Measurements from ENCODE around the gene PPIA.

Gene PPIA

DNA sequence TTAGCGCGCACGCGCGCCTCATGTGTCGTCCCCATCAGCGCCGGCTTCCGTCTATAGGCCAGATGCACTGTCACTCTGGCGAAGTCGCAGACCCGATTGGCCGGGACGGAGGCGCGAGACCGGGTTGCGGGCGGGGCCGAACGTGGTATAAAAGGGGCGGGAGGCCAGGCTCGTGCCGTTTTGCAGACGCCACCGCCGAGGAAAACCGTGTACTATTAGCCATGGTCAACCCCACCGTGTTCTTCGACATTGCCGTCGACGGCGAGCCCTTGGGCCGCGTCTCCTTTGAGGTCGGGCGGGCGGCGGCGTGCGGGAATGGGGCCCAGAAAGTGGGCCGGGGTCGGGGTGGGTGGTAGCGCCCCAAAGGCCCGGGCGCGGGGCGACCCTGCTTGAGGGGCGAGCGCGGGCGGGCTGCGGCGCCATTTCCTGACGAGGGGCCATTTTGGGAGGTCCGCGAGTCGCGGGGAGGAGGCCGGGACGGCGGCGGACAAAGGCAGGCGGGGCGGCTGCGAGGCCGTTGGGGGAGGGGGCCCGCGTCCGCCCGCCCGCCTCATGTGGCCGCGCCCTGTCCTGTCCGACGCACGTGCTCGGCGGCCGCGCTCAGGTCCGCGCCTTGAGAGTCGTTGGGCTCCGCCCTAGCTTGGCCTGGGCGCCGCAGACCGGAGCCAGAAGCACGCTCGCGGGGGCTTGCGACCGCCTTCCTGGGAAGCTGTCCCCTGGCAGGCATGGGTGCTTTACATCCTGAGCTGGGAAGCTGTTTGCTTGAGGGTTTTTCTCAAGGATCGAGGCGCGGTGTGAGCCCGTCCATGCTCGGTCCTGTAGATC, at the start of gene PPIA:
Gene PPIA, plus strand, starts transcription at position 178 of the 825 bp plus-strand sequence. Its CDS starts 44 bp downstream, at position 222.
- peak; percentile 99 for DNase-seq (ENCODE audit: low spot score)

DNA sequence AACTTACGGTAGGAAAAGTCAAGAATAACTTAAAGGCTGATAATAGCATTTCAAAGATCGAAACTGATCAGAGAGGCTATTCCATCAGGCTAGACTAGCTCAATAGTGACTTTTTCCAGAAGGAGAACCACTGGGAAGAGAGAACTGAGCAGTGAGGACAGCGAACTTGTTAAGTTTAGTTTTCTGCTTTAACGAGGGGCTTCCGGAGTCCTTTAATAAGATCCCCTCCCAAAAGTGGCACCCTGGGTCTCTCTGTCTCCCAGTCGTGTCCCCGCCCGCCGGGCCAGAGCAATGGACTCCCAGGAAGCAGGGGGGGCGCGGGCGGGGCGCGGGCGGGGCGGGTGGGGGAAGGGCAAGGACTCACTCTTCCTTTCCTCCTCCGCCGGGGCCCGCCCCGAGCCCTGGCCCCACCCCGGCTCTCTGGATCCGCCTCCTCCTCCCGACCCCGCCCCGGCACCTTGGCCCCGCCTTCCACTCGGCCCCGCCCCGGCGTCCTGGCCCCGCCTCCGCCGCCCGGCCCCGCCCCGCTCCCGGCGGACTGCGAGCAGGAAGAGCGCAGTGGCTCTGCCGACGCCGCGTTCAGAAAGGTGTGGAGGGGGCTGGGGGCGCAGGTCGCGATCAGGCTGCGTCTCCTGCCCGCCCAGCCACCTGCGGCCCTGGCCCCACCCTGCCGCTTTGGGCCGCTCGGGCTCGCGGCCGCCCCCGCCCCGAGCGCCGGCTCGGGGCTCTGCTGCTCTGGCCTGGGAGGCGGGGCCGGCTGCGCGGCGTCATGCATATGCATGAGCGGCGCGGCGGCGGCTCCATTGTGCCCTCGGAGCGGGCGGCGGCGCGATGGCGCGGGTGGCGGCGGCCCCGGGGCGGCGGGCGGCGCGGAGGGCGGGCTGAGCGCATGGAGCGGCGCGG, 48.2 kb upstream of the PPIA start, which contains the start of gene ZMIZ2:
Gene ZMIZ2, plus strand, starts transcription at position 803 of the 903 bp plus-strand sequence. CDS start 7,403 bp downstream, outside the sequence.
- peak; percentile 91 for DNase-seq (ENCODE audit: low spot score)

DNA sequence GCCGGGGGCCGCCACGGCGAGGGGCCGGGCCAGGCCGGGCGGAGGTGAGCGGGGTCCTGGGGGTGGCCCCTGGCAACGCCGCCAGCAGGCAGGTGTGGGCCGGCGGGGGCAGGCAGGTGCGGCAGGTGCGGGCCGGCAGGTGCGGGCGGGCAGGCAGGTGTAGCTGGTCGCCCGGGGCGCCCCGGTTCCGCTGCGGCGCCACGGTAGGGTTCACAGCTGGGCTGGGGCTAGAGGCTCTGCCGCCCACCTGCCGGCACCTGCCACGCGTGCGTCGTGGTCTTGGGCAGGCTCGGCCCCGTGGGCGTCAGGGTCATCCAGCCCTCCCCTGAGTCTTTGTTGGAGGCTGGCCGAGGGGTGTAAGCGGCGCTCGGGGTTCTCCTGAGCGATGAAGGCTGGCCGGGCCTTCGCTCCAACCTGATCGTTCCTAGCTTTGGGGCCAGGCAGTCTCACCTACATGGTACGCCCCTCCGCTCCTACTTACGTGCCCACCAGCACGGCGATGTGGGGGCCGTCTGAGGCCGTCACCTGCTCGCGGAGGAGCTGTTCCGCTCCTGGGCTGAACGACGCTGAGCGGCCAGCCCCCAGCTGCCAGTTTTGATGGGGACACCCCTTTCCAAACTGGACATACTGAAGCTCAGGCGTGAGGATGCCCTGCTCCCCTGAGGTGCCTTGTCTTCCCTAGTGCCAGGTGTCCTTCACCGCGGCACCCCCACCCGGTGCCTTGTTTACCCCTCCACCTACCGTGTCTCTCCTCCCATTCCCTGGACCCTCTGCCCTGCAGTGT, 47.3 kb upstream of the PPIA start:
- DNase-seq (ENCODE audit: low spot score), result no peak

DNA sequence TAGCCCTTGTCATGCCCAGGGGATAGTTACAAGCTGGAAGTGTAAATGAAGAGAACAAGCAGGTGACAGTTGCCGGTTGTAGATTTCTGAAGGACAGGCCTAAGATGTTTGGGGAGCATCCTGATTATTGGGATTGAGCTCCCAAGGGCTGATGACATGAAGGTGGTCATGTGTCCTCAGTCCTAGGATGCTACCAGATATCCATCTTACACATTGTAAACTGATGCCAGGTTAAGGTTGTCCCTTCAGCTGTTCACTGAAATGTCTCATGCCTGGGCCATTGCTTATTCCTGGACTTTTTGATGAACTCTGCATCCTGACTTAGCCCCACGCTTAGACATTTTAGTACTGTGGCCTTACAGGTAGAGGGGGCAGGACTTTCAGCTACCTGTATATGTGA, 46.5 kb upstream of the PPIA start:
- DNase-seq (ENCODE audit: low spot score), result no peak

DNA sequence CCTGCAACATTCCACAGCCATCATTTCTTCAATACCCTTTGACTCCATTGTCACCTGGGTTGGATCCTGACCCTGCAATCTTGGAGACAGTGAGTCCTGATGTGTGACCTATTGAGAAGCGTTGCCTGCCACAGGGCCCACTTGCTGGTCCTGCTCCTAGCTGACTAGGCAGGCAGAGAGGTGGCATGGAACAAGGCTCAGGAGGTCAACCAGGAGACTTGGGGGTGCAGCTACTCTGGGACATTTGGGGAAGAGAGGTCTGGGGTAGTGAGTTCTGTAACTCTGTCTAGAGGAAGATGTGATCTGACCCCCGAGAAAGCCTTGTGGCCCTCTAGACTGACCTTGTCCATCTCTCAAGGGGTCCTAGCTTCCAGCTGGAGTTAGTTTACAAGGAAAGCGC, 46.1 kb upstream of the PPIA start:
- no peak for DNase-seq (ENCODE audit: low spot score)

DNA sequence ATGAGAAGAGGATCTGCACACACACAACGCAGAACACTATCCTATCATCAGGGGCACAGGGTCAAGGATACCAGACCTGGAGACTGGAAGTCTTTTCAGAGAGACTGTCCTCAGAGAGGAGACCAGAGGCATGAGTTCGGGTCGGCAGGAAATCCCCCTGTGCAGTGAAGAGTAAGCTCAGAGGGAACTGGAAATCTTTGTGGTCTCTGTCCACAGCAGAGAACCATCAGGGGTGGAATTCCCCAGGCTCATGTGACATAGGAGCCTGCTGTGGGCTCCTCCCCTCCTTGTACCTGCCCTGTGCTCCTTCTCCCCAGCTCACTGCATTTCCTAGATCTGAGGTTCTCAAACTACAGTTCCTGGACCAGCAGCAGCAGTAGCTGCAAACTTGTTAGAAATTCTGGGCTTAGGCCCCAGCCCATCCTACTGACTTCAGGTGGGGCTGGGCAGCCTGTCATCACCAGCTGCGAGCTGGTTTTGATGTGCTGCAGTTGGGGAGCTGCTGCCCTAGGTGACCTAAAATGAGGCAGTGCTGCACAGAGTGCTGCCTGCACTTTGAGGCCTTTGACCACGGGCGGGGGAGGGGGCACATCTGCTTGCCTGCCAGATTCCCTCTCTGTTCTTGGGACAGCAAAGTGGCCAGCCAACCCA, 45.4 kb upstream of the PPIA start:
- peak; percentile 69 for DNase-seq (ENCODE audit: low spot score)

DNA sequence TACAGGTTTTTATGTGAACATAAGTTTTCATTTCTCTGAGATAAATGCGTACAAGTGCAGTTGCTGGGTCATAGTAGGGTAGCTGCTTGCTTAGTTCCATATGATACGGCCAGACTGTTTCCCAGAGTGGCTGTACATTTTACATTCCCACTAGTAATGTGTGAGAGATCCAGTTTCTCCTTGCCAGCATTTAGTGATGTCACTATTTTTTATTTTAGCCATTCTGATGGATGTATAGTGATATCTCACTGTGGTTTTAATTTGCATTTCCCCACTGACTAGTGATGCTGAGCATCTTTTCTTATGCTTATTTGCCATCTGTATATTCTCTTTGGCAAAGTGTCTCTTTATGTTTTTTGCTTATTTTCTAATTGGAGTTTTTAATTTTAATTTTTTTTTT, 43.7 kb upstream of the PPIA start:
- DNase-seq (ENCODE audit: low spot score), result no peak

DNA sequence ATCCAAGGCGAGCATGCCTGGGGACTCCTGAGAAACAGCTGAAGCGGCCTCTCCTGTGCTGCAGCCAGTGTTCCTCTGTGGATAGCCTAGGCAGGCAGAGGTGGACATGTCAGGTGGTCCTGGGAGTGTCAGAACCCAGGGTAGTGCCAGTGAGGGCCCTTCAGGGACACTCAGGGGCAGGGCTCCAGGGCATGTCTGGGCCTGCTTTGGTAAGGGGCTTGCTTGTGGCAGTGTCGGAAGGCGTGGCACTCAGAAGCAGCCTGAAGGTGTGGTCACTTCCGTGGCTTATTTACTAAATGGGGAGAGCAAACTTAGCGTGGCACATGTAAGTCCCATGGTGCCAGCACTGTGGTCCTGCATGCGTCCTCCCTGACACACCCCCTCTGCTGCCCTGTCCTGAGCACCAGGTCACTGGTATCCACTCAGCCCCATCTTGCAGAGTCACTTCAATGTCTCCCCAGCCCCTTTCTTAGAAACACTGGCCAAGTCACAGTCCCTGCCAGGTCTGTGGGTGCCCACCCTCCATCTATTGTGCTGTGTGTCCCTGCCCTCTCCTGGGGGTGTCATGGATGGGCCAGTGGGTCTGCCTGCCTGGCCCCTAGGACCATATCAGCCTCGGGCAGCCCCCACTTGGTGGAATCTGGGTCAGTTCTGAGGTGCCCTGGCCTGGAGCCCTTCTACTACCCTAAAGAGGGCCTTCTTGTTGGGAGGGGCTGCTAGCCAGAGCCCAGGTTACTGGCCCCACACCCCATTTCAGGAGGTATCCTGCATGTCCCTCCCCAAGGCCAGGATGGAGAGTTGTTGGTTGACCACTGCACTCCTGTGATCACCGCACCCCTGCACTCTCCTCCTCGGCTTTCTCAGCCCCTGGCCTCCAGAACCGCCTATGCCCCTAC, 41.4 kb upstream of the PPIA start:
- no peak for DNase-seq (ENCODE audit: low spot score)

DNA sequence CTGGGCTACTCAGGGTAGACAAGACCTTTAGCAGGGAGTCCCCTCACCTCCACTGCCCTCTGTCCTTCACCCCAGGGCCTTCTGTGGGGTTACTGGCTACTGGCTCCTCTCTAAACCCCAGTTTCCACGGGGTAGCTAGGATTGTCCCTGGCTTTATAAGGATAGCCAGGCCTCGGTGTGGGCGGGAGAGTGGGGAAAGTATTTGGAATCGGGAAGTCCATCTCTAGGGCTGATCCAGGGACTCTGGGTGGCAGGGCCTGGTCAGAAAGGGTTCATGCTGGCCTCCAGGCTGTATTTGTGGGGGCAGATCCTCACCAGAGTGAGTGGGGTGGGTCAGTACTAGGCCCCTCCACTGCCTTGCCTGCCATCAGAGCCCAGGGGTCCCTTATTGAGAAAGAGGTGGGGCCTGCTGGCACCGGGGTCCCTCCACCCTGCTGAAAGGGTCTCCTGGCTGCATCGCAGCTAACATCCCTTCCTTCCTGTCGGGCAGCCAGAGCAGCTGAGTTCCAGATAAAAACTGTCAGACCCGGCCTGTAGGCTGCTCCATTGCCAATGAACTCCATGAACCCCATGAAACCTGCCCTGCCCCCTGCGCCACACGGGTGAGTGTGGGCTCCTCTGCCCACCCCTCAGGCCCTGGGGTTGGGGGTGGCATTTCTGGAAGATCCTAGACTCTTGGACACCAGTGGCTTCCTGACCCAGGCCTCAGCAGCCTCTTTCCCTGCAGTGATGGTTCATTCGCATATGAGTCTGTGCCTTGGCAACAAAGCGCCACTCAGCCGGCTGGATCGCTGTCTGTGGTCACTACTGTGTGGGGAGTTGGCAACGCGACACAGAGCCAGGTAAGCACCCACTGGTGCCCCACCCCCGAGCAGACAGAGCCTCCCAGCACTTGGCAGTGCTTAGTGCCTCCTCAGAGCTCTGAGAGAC, 40.5 kb upstream of the PPIA start:
- no peak for DNase-seq (ENCODE audit: low spot score)

DNA sequence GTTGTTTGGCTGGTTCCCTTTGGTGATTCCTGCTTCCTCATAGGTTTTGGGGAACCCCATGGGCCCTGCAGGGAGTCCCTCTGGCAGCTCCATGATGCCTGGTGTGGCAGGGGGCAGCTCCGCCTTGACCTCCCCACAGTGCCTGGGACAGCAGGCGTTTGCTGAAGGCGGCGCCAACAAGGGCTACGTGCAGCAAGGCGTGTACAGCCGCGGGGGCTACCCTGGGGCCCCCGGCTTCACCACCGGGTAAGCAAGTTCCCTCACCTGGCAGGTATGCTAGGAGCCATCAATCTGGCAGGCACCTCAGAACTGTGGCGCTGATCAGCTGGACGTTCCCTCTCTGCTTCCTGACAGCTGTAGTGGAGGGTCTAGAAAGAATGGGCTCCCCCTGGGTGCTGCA, 39.6 kb upstream of the PPIA start:
- DNase-seq (ENCODE audit: low spot score), result no peak

DNA sequence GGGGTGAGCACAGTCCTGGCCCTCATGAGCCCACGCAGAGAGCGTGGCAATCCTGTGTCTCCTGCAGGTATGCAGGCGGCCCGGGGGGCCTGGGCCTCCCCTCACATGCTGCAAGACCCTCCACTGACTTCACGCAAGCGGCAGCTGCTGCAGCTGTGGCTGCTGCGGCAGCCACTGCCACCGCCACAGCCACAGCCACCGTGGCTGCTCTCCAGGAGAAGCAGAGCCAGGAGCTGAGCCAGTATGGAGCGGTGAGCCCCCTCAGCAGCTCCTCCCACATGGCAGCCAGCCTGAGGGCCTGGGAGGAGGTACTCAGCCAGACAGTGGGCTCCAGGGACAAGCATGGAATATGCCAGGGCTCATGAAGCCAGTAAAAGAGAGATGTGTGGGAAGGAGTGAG, 39.2 kb upstream of the PPIA start:
- no peak for DNase-seq (ENCODE audit: low spot score)

DNA sequence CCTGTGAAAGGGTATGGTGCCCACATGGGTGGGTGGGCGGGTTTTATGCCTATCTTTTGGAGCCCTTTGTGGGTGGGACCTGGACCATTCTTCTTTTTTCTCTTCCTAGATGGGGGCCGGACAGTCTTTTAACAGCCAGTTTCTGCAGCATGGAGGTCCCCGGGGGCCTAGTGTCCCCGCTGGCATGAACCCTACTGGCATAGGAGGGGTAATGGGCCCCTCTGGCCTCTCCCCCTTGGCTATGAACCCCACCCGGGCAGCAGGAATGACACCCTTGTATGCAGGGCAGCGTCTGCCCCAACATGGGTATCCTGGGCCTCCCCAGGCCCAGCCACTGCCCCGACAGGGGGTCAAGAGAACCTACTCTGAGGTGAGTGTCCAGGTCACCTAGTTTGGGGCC, 38.7 kb upstream of the PPIA start:
- DNase-seq (ENCODE audit: low spot score), result no peak

DNA sequence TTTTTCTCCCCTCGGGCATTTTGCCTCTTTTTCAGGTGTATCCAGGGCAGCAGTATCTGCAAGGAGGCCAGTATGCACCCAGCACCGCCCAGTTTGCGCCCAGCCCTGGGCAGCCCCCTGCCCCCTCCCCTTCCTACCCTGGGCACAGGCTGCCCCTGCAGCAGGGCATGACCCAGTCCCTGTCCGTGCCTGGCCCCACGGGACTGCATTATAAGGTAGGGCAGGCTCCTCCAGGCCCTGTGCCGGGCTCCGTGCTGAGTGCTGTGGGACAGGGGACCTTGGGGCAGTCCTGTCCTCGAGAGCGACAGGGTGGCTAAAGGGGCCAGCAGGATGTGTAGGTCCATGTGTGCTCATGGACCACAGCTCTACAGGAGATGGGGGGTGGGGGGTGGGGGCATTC, 37.2 kb upstream of the PPIA start:
- no peak for DNase-seq (ENCODE audit: low spot score)

DNA sequence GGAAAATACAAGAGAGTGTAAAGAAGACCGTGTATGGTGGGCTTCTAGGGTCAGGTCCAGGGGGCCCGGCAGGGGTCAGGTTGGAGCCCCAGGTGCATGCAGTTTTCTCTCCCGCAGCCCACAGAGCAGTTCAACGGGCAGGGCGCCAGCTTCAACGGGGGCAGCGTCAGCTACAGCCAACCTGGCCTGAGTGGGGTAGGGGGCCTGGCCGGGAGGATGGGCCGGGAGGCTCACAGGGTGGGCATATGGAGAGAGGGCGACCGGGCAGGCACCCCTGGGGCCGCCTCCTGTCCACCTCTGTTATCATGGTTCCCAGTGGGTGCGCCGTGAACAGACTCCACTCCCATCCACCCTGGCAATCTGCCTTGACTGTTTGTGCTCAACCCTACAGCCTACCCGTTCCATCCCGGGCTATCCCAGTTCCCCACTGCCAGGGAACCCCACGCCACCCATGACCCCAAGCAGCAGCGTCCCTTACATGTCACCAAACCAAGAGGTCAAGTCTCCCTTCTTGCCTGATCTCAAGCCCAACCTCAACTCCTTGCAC, 36.4 kb upstream of the PPIA start:
- DNase-seq (ENCODE audit: low spot score), result no peak

DNA sequence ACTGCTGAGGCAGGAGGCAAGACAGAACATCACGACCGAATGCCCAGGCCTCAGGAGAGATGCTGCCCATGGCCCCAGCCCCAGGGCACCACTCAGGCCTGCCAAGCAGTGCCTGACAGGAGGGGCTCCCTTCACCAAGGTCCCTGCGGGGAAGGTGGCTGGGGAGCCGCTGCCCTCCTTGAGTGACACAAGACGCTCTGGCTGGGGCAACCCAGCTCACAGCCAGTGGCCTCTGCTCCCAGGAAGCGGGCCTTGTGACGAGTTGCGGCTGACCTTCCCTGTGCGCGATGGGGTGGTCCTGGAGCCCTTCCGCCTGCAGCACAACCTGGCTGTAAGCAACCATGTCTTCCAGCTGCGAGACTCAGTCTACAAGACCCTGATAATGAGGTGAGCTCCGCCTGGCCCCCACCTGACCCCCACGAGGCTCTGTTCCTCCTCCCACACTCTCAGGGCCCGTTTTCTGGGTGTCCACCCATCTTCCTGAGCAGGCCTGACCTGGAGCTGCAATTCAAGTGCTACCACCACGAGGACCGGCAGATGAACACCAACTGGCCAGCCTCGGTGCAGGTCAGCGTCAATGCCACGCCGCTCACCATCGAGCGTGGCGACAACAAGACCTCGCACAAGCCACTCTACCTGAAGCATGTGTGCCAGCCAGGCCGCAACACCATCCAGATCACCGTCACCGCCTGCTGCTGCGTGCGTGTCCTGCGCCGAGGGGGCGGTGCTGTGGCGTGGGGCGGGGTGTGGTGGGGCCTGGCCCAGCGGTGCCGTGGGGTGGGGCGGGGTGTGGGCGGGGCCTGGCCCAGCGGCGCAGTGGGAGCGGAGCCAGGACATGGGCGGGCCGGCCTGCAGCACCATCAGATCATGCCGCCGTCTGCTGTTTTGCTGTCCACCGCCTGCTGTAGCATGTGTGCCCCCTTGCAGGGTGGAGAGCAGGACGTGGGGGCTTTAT, 35.0 kb upstream of the PPIA start:
- no peak for DNase-seq (ENCODE audit: low spot score)

DNA sequence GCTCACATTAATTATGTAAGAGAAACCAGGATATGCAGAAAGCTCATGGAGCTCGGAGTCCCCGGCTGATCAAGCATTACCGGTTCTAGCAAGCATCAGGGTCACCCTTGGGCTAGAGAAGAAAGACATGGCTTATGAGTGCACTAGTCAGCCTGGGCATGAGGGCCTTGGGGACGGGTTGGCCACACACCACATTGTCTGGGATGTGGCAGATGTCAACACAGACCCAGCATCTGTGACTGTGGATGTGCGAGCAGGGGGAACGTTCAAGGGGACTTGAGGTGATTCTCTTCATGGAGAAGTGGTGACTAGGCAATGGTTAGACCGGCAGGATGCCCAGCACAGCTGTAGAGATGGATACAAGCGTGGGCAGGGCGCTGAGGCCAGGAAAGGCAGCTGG, 34.2 kb upstream of the PPIA start:
- no peak for DNase-seq (ENCODE audit: low spot score)

DNA sequence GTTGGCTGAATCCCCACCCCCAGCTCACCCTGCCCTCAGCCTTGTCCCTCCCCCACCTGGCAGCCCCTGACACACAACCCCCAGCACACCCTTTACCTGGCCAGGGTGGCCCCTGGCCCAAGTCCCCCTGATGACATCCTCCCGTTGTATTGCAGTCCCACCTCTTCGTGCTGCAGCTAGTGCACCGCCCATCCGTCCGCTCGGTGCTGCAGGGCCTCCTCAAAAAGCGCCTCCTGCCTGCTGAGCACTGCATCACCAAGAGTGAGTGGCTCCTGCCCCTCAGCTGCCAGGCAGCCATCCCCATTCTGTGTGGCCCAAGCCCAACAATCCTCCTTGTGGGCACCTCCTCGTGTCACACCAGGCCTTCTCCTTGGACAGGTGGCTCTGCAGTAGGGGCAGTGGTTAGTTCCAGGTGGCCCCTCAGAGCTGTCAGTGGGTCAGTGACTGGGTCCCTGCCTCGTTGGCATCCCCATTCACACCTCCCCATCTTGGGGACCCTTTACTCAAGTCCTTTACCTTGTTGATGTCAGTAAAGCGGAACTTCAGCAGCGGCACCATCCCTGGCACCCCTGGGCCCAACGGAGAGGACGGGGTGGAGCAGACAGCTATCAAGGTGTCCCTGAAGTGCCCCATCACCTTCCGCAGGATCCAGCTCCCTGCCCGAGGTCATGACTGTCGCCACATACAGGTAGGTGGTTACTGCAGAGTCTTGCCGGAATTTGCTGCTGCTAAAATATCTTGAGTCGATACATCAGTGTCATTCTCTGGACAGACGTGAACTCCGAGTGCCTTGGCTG, 33.6 kb upstream of the PPIA start:
- no peak for DNase-seq (ENCODE audit: low spot score)

All from CD4-positive, alpha-beta T cell treated with Interleukin-15 for 4 hours (primary cell).